ENCODE results near the gene ERG.

DNA sequence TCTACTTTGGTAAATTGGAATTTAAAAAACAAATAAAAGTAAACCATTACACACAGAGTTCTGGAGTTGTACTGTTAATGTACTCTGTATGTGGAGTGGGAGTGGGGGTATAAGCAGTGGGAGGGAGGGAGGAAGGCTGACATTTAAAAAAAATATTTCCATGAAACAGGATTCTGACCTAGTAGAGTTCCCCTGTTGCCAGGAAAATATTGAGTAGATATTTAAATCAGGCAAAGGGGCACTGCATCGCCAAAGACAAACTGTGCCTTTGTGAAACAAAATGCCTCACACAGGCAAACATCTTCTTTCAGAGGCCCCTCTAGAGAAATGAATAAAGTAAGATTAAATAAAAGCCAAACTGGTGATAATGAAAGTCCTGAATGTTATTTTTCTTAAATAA lies 87.8 kb downstream of the ERG start:
- TF ChIP-seq CTCF (IDR thresholded peaks at IDR 0.05), result no peak
- TF ChIP-seq POLR2A (IDR thresholded peaks at IDR 0.05), result no peak

Measured in heart left ventricle (tissue), 13 donors.